NCI-H2196 (cell line): ENCODE results near the gene OR51M1.
"Not testable (repeated sequence)": the region's sequence is repeated elsewhere in the genome, so short reads cannot be mapped to it uniquely, and the experiment has no call there.

Source experiments
- DNase-seq: peaks from one replicate; lab custom pipeline; 2025; ENCODE audit not compliant: unreplicated experiment; lab: John Stamatoyannopoulos, UW

The OR51M1 gene

GRCh38 chr11:5383576-5383975 lies at the start of gene OR51M1:
Gene OR51M1, plus strand, starts transcription at chr11:5383812. Its CDS starts 5,587 bp downstream, at chr11:5389399.
- no peak for DNase-seq

- no peak for DNase-seq
These were observed 48.4 kb upstream of the OR51M1 start for GRCh38 chr11:5335170-5335569.

GRCh38 chr11:5336331-5336730 lies 47.3 kb upstream of the OR51M1 start:
- DNase-seq, result no peak

GRCh38 chr11:5337253-5337652 lies 46.4 kb upstream of the OR51M1 start:
- DNase-seq, result not testable (repeated sequence)

- DNase-seq, result no peak
These were observed 43.8 kb upstream of the OR51M1 start for GRCh38 chr11:5339771-5340322.

- no peak for DNase-seq
These were observed 39.9 kb upstream of the OR51M1 start, which contains the start of gene OR51B5 for GRCh38 chr11:5343474-5344335. Gene OR51B5, minus strand, starts transcription at chr11:5343524. Its CDS starts 0 bp downstream, at chr11:5343524.

- no peak for DNase-seq
These were observed 37.8 kb upstream of the OR51M1 start for GRCh38 chr11:5345831-5346230.

- DNase-seq, result no peak
These were observed 34.9 kb upstream of the OR51M1 start for GRCh38 chr11:5348551-5349194.

- no peak for DNase-seq
These were observed 34.1 kb upstream of the OR51M1 start for GRCh38 chr11:5349550-5349949.

GRCh38 chr11:5351208-5351607 lies 32.4 kb upstream of the OR51M1 start, which contains the start of gene OR51B6:
Gene OR51B6, plus strand, starts transcription at chr11:5351508. Its CDS starts 0 bp downstream, at chr11:5351508.
- DNase-seq, result no peak

GRCh38 chr11:5356031-5356430 lies 27.6 kb upstream of the OR51M1 start:
- DNase-seq, result not testable (repeated sequence)

GRCh38 chr11:5362017-5362625 lies 21.5 kb upstream of the OR51M1 start:
- no peak for DNase-seq

GRCh38 chr11:5363679-5364078 lies 19.9 kb upstream of the OR51M1 start:
- no peak for DNase-seq

GRCh38 chr11:5364214-5364613 lies 19.4 kb upstream of the OR51M1 start:
- no peak for DNase-seq

GRCh38 chr11:5366365-5366764 lies 17.2 kb upstream of the OR51M1 start:
- DNase-seq, result not testable (repeated sequence)

GRCh38 chr11:5366856-5367255 lies 16.8 kb upstream of the OR51M1 start:
- no peak for DNase-seq

- no peak for DNase-seq
These were observed 16.1 kb upstream of the OR51M1 start for GRCh38 chr11:5367448-5368074.

GRCh38 chr11:5368502-5369043 lies 15.0 kb upstream of the OR51M1 start:
- no peak for DNase-seq

GRCh38 chr11:5369789-5370188 lies 13.8 kb upstream of the OR51M1 start:
- DNase-seq, result no peak

GRCh38 chr11:5380740-5381342 lies 2.8 kb upstream of the OR51M1 start:
- peak; percentile 51 for DNase-seq
